GM12801 (cell line): ENCODE results near the gene PKP2.

Source experiments
- CTCF ChIP-seq: IDR thresholded peaks from one replicate; pipeline ENCODE4 v1.5.1; 2011; ENCODE audit warnings: control low read depth; ENCODE audit not compliant: insufficient read length; ENCODE audit errors: extremely low read depth

The PKP2 gene

GRCh38 chr12:32828552-32828951 lies 68.0 kb downstream of the PKP2 start:
- no peak for TF ChIP-seq CTCF

- no peak for TF ChIP-seq CTCF
Observed at GRCh38 chr12:32828120-32828519, 68.5 kb downstream of the PKP2 start.

GRCh38 chr12:32826807-32827412 lies 69.7 kb downstream of the PKP2 start:
- TF ChIP-seq CTCF: no peak

- no peak for TF ChIP-seq CTCF
Observed at GRCh38 chr12:32824596-32824995, 72.0 kb downstream of the PKP2 start.

- TF ChIP-seq CTCF: no peak
Observed at GRCh38 chr12:32822344-32822743, 74.2 kb downstream of the PKP2 start.

GRCh38 chr12:32821710-32822109 lies 74.9 kb downstream of the PKP2 start:
- no peak for TF ChIP-seq CTCF

GRCh38 chr12:32821293-32821692 lies 75.3 kb downstream of the PKP2 start:
- no peak for TF ChIP-seq CTCF
